Cerebellar nuclear complex (tissue), 1 donor: ENCODE results near the gene FIG4.
"Not testable (repeated sequence)": the region's sequence is repeated elsewhere in the genome, so short reads cannot be mapped to it uniquely, and the experiment has no call there.

Experiments
- DNase-seq, 2 experiments: peaks; one replicate each; lab custom pipeline; 2025; lab: John Stamatoyannopoulos, UW

The FIG4 gene

DNA sequence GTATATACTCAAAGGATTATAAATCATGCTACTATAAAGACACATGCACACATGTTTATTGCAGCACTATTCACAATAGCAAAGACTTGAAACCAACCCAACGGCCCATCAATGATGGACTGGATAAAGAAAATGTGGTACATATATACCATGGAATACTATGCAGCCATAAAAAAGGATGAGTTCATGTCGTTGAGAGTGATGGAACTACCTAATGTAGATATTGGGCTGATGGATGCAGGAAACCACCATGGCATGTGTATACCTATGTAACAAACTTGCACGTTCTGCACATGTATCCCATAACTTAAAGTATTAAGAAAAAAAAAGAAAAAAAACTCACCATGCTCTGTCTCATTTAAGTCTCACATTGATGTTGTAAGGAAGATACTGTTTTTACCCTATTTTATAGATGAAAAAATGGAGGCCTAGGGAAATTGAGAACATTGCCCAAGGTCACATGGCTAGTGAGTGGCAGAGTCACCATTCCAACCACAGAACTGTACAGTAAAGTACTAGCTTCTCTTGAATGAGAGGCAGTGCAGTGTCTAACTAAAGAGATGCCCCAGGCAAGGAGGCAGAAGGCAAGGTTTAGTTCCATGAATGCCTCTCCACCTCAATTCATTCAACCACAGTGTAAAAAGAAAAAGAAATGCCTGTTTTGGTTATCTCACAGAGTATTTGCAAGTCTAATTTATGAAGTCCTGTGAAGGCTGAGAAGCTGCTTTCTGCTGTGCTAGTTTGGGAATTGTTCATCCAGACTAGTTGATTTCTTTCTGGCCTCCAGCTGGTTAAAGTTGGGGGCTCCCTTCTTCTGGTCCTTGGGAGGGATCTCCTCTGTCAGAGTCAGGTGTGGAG, 68.2 kb downstream of the FIG4 start:
- no peak for DNase-seq

DNA sequence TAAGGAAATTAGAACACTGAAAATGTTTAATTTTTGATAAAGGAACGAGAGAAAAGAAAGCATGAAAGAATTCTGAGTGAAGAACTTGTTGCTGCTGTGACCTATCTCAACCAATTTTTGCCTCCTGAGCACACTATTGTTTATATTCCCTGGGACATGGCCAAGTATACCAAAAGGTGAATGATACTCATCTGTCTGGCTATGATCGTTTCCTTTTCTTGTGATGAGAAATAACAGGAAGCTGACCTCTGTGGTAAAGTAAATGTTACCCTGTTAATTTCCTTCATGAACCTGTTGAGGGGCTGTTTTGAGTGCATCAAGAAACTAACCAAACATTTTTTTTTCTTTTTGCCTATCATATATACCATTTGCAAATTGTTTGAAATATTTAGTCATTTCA, 69.1 kb downstream of the FIG4 start:
- no peak for DNase-seq

DNA sequence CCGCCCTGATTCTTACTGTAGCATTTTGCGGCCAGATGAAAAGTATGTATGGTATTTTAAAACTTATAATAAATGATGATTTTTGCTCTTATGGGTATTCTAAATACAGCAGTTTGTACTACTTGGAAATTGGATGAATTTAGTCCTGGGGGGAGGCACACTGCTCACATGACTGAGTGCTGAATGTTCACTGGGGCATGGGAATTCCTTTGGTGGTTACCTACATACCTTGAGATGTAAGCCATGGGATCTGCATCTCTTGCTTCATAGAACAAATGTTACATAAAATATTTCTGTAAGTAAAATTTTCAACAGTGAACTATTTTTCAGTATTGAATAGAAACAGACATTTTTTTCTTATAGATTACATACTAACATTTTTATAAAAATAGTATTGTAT, 71.1 kb downstream of the FIG4 start:
- no peak for DNase-seq

DNA sequence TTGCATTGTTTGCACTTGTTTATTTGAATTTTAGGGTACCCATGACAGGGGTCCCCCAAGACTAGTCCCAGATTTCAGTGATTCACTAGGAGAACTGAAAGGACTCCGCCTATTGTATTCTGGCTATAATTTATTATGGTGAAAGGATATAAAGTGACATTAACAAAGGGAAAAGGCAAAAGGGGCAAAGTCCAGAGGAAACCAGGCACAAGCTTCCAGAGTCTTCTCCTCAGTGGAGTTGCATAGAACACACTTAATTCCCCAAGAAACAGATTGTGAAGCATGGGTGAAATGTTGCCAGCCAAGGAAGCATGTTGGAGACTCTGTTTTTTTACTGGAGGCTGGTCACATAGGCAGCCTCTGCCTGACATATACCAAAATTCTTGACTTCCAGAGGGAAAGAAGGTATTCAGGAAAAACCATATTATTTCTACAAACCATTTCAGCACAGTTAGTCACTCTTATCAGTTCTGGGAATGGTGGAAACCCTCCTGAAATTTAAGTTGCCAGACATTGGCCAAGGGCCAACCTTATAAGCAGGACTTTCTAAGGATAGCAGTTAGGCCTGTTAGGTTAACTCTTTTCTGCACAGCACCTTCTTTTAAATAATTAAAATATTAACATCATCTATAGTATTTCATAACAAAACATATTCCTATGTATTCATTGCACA, 71.8 kb downstream of the FIG4 start:
- DNase-seq, result no peak

DNA sequence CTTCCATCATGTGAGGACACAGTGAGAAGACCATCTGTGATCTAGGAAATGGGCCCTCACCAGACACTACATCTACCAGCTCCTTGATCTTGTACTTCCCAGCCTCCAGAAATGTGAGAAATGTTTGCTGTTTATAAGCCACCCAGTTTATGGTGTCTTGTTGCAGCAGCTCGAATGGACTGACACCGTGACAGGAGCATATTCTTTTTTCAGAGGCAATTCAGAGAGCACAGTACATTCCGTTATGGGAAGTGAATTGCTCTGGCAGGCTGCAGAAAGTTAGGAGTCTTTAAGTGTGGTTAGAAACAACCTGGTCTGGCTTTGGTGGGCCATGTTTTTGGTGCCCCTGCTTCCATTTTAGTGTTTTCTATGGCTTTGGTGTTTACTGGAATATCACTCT, 75.1 kb downstream of the FIG4 start:
- no peak for DNase-seq

DNA sequence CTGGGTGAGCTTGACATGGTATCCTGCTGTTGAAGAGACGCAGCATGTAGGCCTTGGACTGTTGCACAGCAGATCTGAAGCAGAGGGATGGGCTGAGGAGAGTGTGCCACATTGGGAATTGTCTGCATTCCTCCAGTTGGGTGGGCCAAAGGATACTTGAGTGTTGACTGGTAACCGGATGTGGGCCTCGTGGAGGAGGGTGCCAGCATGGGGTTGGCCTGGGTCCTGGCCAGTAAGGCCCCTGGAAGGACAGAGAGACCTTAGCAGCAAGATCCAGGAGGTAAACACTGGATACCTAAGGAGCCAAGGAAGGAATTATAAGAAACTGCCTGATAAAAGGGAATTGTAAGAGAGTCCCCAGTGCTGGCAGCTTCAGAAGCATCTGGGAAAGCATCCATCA, 76.9 kb downstream of the FIG4 start:
- DNase-seq, result no peak

DNA sequence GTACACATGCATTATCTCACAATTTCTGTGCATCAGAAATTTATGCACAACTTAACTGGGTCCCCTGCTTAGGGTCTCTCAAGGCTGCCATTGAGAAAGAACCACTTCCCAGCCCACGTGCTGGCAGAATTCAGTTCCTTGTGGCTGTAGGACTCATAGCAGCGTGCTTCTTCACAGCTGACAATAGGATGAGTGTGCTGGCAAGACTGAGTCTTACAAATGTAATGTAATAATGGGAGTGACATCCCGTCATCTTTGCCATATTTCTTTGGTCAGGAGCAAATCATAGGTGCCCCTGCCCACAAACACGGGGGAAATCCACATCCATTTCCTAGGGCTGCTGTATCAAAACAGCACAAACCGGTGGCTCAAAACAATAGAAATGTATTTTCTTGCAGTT, 77.4 kb downstream of the FIG4 start:
- no peak for DNase-seq

DNA sequence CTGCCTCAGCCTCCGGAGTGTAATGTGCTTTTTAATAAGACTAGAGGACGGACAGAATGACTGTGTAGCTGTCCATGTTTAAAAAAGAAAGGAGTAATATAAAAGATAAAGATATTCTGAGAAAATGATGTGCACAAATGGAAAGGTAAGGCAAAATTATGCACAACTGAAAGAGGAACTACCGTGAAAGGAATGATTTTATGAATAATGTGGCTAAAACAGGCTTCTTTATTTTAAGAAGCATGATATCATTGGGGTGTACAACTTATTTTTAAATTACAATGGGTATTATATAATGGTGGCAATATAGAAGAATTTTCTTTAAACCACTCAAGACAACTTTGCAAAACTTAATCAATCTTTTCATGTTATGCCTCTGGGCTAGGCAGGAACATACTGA, 78.1 kb downstream of the FIG4 start:
- no peak for DNase-seq

DNA sequence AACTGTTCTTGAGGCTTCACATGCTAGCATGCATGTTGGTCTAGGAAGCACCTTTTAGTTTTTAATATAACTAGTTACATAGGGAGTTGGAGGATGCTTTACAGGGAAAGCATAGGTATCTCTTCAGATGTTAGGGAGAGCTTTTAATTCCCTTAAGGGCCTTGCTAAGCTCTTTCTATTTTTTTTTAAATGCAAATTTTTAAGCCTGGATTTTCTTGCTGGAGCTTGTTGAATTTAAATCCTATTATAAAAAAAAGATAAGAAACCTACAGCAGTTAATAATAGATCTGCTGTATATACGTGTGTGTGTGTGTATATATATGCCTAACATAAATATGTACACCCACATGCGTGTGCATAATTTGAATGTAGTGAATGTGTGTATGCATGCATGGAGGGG, 79.0 kb downstream of the FIG4 start:
- no peak for DNase-seq

DNA sequence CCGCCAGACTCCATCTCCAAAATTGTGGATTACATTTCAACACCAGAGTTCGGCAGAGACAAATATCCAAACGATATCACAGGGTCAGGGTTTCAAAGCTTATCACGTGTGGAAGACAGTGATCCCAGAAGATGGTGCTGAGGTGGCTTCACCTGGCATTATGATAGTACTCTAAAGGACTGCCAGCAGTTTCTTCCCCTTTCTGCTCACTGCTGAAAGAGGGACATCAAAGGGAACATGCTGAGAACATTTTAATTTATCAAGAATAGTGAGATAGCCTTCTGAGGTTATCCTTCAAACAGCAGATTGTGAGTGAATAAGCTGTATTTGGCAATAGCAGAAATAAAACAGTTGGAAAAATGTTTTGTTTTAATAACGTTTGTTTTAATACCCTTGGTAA, 79.7 kb downstream of the FIG4 start:
- DNase-seq, result no peak

DNA sequence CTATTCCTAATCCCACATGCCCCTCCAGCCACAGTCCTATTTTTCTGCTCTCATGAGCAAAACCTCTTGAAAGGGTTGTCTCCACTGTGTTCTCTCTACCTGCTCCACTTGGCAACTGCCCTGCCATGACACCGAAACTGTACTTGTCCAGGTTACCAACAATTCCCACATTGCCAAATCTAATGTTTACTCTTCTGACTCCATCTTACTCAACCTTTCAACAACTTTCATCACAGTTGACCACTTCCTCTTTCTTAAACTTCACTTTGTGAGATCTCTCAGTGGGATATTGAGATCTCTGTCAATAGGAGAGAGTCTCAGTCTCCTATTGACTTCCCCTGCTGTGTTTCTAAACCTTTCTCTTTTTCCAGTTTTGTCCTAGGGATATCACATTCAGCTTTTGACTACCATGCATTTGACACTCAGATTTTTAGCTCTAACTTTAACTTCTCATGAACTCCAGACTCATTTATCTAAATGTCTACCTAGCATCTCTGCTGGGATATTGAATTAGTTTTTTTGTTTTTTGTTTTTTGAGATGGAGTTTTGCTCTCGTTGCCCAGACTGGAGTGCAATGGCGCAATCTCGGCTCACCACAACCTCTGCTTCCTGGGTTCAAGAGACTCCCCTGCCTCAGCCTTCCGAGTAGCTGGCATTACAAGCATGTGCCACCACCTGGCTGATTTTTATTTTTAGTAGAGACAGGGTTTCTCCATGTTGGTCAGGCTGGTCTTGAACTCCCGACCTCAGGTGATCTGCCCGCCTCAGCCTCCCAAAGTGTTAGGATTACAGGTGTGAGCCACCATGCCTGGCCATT, 81.1 kb downstream of the FIG4 start:
- DNase-seq, result not testable (repeated sequence)

DNA sequence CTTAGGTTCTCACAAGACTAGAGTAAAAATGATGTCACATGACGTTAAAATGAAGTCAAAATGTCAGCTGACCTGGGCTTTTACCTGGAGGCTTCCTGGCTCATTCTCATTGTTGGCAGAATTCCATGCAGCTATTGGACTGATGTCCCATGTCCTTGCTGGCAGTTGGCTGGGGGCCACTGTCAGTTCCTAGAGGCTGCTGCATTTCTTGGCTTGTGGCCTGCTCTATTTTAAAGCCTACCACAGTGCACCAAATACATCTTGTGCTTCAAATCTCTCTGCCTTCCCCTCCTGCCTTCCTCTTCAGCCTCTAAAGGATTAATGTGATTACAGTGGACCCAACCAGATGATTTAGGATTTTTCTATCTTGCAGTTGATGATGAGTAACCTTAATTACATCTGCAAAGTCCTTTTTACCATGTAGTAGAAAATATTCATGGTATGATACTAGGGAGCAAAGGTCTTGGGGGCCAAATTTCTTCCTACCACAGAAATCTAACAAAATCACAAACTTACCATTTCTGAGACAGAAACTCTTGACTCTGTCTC, 81.9 kb downstream of the FIG4 start:
- peak in 1 of 2 experiments; percentile 38 for DNase-seq

DNA sequence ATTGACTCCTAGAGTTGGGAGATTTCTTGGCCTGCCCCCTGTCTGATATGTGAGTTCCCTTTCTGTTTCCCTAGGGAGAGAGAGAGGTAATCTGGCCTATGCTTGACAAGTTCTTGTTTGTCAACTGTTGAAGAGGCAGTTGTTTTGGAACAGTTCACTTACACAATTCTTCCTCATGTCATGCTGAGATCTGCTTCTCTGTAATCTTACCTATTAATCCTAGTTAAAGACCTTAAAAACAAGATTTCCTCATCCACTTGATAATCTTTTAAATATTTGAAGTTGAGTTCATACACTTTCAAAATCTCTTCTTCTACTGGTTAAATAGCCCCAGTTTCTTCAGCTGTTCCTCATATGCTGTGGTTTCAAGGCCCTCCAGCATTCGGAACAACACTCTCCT, 89.9 kb downstream of the FIG4 start:
- no peak for DNase-seq

DNA sequence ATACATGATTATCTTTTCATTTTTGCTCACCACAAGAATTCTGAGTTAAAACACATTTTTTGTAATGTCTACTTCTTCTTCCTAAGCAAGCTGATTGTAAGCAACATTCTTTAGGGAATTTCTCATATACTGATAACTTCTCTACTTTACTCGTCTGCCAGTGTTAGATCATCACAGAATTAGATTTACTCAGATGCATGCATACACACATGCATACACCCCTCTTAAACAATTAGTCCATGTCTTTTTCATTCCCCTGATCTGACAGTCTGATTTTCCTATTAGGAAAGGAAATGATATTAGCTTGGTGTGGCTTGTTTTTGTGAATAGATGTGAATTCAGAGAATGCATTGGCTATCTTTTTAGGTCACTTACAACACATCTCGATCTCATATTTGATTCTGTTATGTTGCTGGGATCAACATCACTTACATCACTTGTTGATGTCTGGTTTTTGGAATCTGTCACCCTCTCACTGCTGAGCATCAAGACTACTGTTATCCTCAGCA, 91.4 kb downstream of the FIG4 start:
- DNase-seq, result no peak

DNA sequence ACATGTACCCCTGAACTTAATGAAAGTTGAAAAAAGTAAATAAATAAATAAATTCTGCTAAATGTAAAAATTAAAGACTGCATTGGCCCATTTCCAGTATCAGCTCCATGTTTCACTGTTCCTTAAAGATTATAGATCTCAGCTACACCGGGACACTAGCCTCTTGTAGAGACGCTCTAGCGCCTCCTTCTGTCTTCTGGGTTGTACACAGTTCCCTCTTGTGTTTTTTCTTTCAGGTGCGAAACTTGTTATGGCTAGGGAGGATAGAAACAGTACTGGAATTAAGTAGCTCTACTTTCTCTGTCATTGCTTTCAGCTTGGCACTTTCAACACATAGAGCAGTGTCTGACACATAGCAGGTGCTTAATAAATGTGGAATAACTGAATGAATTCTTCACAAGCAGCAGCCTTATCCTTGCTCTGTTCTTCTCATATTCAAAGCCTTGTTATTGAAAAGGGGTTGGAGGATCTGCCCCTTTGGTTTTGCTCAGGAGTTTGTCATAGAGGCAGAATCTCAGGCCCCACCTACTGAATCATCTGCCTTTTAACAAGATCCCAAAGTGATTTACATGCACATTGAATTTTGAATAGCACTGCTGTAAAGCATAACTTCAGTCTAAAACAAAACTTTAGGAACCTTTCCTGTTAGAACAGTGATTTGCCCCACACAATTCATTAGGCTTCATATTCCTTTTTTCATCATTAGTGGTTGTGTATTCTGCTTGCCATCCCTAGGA, 92.3 kb downstream of the FIG4 start:
- DNase-seq, result no peak

DNA sequence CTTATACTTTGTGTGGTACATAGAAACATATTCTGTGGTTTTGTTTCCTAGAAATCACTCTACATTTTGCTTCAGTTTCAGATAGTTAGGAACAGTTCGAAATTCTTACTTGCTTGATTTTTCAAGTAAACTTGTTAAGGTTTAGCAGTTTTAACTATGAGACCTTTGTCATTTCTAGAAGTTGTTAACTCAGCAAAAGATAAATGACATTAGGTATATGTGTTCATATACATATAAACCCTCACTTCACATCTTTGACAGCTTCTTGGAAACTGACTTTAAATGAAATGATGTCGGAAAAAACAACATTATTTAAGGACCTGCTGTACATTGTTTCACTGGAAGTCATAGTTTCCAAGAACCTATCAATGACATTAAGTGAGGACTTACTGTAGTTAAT, 96.2 kb downstream of the FIG4 start:
- no peak for DNase-seq

DNA sequence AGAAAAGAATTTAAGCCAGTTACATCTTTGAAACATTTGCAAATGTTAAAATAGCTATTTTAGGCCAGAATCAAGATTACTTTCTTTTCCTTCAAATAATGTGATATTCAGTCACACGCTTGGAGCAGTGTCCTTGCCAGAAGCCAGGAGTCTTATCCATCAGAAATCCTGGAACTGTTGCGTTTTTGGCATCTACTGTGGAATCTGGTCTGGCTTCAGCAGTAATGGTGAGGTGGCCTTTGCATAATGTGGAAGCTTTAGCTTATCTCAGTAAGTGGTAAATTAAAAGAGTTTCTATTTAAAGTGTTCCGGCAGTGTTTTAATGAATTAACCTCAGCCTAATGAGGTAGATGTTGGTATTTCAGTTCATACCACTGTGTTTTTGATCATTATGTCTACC, 97.6 kb downstream of the FIG4 start:
- DNase-seq, result no peak

DNA sequence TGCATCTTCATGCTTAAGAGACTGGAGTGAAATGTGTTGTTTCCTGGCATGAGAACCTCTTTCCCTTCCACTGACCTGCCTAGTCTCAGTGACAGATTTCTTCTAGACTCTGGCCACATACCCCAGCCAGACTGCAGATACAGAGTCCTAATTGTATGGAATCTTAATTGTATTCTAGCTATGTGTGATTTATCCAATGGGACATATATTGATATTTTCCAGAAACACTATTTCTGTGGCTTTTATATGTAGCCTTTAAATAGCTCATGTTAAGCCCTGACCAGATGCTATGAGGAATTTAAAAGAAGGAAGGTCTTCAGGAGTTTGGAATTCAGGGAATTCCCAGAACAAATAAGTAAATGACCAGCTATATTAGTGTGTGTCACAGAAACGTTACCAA, 99.0 kb downstream of the FIG4 start:
- DNase-seq, result no peak

DNA sequence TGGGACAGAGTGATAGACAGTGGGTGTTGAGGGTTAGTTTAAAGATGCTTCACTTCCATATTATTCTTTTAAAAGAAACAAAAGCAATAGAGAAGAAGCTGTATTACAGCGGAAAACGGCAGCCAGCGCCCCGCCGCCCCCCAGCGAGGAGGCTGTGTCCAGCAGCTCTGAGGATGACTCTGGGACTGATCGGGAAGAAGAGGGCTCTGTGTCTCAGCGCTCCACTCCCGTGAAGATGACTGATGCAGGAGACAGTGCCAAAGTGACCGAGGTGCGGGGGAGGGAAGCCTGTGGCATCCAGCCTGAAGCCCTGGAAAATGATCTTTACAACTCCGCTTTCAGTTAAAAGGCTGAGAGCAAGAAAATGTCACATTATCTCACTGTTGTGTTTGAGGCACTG, 100.2 kb downstream of the FIG4 start:
- no peak for DNase-seq

DNA sequence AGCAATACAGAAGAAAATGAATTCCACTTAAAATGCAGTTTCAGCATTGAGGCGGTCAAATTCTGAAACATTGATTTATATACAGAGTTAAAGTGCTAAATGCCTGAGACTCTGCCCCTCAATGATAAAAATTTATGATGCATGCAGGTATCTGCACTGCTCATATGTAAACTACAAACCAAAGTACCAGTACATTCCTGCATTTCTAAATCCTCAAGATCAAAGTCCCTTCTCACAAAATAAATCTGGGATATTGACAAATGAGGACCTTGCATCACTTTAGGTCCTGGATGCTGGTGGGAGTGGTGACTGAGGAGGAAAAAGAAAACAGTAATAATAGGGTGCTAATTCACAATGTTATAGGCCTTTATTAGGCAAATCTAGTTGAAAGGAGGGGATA, 101.9 kb downstream of the FIG4 start:
- no peak for DNase-seq

DNA sequence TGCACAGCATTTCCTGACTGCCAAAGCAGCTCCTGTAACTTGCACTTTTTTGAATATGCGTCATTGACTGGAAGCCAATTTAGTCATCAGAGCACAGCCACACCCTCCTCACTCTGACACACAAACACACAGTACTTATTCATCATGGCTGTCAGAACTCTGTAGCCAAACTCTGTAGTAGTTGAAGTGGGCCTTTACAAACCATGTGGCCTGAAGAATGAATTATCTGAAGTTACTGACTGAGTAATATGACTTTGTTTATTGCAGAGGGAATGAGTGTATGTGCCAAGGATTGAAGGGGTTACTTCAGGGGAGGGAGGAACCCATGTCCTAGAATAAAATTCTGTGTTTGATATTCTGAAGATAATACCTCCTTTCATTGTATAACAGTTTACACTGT, 102.7 kb downstream of the FIG4 start:
- no peak for DNase-seq
